Adrenal gland (tissue), 12 donors: Measurements from ENCODE around the gene ANO10. TPM values are rescaled to one million over a fixed set of nuclear protein-coding genes. Genes with fewer than 3 reads are reported as not detected.
A peak's percentile ranks its signal among the peaks of the same experiment; 100 is the strongest.
"Not testable (repeated sequence)": the region's sequence is repeated elsewhere in the genome, so short reads cannot be mapped to it uniquely, and the experiment has no call there.

Experiments
- DNase-seq, 7 donors: peaks; one replicate each; pipeline ENCODE4 v3.0.0-alpha.2; 2019 to 2020
- H3K27ac ChIP-seq, 5 donors: fragments of 200-600 bp; sonication (generic) in 4 of 5; 1 replicate in 3 of 5; 2 replicates in 2 of 5; pipeline versions ENCODE4 v1.5.1 to v1.8.0; 2016 to 2020; ENCODE audit warnings: mild to moderate bottlenecking in 1 of 5
- H3K27me3 ChIP-seq: fragments of 200-600 bp; 2 replicates; pipeline ENCODE4 v1.8.0; 2021
- H3K36me3 ChIP-seq, 2 donors: fragments of 200-600 bp; replicated peaks in 1 of 2; 1 replicate in 1 of 2; 2 replicates in 1 of 2; pipeline versions ENCODE4 v1.5.1 to v1.8.0; 2018 to 2022
- H3K4me1 ChIP-seq, 2 donors: fragments of 200-600 bp; replicated peaks in 1 of 2; 1 replicate in 1 of 2; 2 replicates in 1 of 2; pipeline versions ENCODE4 v1.5.1 to v1.8.0; 2018 to 2021
- H3K4me3 ChIP-seq, 4 donors: fragments of 200-600 bp; sonication (generic) in 3 of 4; one replicate each; pipeline ENCODE4 v1.5.1; 2016 to 2018
- H3K9me3 ChIP-seq, 3 donors: fragments of 200-600 bp; sonication (generic) in 1 of 3; replicated peaks in 1 of 3; 1 replicate in 2 of 3; 2 replicates in 1 of 3; pipeline versions ENCODE4 v1.5.1 to v1.8.0; 2016 to 2021
- POLR2A ChIP-seq, 2 donors: fragments of 450-650 bp; IDR thresholded peaks; one replicate each; pipeline ENCODE4 v1.6.1; 2017; ENCODE audit warnings: antibody characterized with exemption in 2 of 2, mild to moderate bottlenecking in 2 of 2, moderate library complexity in 1 of 2
- WGBS, 4 donors: extraction: QIAGEN DNeasy Blood & Tissue Kit in 2 of 4; methylation state at CpG; one replicate each; pipeline versions ENCODE4 v1.1.5 to v1.1.7; 2013 to 2017; 5-methylcytosine and 5-hydroxymethylcytosine counted together
- intact Hi-C, 2 donors: fragments of 100-400 bp; cut with DNase I; formaldehyde crosslinking; loops; one replicate each; pipeline versions ENCODE4 v1.14.1 to v1.15.0; 2022 to 2023
- polyA plus RNA-seq, 3 donors: library from polyadenylated mRNA; stranded (reverse); fragments of 200-250 nt in 2 of 3; fragments of 350-450 nt in 1 of 3; fragmentation: Illumina TruSeq in 1 of 3; extraction: RNeasy Lipid Tissue Mini Kit (QIAGEN cat#74804) in 1 of 3; gene quantifications; one replicate each; pipeline ENCODE4 v1.2.3, GENCODE V29; 2013 to 2014
- total RNA-seq, 9 donors: library from RNA; depleted of rRNA in 4 of 9; stranded (reverse); fragments of >200 nt in 4 of 9; fragments of 120-200 nt in 1 of 9; fragmentation: NEBNext Ultra II Directional in 1 of 9; extraction: Animal tissue kit (Norgen Biotek cat#: 25700) in 1 of 9; gene quantifications; one replicate each; pipeline versions ENCODE4 v1.1.0 to v1.2.4, GENCODE V29; 2013 to 2023
- TF ChIP-seq, protein P1 (sequence below), 6 experiments: fragments of 450-650 bp in 4 of 6; fragments of 200-600 bp in 2 of 6; sonication (generic) in 1 of 6; IDR thresholded peaks; 1 replicate in 5 of 6; 2 replicates in 1 of 6; pipeline versions ENCODE4 v1.5.1 to v1.8.0; 2016 to 2021; ENCODE audit warnings: antibody characterized with exemption in 6 of 6, mild to moderate bottlenecking in 2 of 6, moderate library complexity in 1 of 6
- donor health status: healthy with polysubstance abuse.
- donor health status: Bipolar disorder and iron deficiency.
- donor health status: DM: yes; HTN: yes; CAD: no.
- donor health status: DM: no; HTN: no; CAD: no.
- donor health status: DM: no; HTN: no; CAD: no.
- donor health status: DM: yes; HTN: yes; CAD: no.

The ANO10 gene
- total and polyA plus RNA-seq, 12 donors = 10.7 to 34.8 (median 22.0) TPM

DNA sequence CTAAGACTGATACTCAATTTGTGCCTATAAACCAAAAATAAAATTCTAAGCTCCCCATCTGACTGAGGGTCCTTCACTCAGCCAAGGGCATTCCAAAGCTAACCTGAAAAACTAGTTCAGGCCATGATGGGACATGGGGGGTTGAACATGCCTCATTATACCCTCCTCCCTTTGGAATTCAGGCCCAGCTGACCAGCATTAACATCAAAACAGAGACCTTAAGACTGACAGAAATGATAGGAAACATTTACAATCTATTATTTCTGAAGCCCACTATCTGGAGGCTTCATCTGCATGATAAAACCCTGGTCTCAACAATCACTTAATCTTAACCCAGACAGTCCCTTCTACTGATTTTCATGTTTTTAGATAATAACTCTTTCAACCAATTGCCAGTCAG lies 140.4 kb downstream of the ANO10 start:
- Histone ChIP-seq H3K9me3 (no peaks in the 10 kb centered on the region), H3K36me3 (no peaks in the 10 kb centered on the region), H3K27me3 (no peaks in the 10 kb centered on the region), H3K4me3 (no peak overlapping the region), H3K4me1 (no peaks in the 10 kb centered on the region), H3K27ac (no peak overlapping the region)
- intact Hi-C loops = no loop called here
- TF ChIP-seq POLR2A (IDR thresholded peaks at IDR 0.05) = no peak
- TF ChIP-seq, protein P1, sequence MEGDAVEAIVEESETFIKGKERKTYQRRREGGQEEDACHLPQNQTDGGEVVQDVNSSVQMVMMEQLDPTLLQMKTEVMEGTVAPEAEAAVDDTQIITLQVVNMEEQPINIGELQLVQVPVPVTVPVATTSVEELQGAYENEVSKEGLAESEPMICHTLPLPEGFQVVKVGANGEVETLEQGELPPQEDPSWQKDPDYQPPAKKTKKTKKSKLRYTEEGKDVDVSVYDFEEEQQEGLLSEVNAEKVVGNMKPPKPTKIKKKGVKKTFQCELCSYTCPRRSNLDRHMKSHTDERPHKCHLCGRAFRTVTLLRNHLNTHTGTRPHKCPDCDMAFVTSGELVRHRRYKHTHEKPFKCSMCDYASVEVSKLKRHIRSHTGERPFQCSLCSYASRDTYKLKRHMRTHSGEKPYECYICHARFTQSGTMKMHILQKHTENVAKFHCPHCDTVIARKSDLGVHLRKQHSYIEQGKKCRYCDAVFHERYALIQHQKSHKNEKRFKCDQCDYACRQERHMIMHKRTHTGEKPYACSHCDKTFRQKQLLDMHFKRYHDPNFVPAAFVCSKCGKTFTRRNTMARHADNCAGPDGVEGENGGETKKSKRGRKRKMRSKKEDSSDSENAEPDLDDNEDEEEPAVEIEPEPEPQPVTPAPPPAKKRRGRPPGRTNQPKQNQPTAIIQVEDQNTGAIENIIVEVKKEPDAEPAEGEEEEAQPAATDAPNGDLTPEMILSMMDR (IDR thresholded peaks at IDR 0.05) = no peak
- no peak for DNase-seq

DNA sequence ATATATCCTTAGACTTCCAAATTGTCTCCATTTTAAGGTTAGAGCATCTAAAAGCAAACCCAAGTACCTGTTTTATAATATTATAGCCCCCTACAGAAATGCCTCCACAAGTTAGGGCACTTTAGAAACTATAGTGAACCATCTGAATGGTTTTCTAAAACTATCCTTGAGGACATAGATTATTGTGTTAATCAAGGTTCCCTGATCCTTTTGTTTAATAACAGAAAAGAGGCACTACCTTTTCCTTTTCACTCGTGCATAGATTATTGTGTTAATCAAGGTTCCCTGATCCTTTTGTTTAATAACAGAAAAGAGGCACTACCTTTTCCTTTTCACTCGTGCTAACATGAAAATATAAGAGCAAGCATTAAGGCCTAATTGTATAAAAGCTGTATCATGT lies 143.0 kb downstream of the ANO10 start:
- H3K4me1 ChIP-seq, H3K9me3 ChIP-seq, DNase-seq, H3K36me3 ChIP-seq, intact Hi-C loops, H3K27me3 ChIP-seq, H3K4me3 ChIP-seq, H3K27ac ChIP-seq: not testable (repeated sequence)
- WGBS, 4 donors = 56 to 70% (median 68%) methylated on average over 2 of the region's 2 CpGs

DNA sequence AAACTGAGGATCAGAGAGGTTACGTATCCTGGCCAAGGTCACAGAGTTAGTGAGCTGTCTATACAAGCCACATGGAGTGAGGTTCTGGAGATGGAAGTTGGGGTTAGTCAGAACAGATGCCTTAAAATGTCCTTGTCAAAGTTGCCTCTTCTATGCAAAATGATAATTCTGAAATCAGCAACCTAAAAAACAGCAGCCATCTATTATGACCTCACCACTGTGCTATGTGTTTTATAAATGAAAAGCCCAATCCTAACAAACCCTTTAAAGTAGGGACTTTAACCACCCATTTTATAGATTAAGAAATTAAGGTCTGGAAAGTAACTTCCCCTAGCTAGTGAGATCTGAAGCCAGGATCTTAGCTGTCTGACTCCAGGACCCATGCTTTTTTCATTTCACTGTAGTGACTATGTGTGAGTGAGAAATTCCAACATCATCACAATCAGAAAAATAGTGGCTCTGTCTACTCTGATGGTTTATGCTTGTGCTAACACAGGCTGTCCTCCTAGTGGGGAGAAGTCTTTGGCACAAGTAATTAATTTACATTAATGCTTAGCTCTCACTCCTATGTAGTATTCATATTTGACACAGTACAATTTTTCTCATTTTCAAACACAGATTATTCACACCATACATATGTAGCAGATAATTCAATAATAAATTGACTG lies 143.6 kb downstream of the ANO10 start:
- no peak for DNase-seq
- Histone ChIP-seq H3K4me1 (no peaks in the 10 kb centered on the region), H3K4me3 (no peak overlapping the region), H3K36me3 (no peaks in the 10 kb centered on the region), H3K27ac (peak overlapping the region in 2 of 5 donors; percentile 28 to 39), H3K27me3 (no peaks in the 10 kb centered on the region), H3K9me3 (peaks cover 0 to 6% (median 0%) of the 10 kb centered on the region in 3 donors)
- no peak for TF ChIP-seq POLR2A (IDR thresholded peaks at IDR 0.05)
- TF ChIP-seq, protein P1 (IDR thresholded peaks at IDR 0.05) = no peak
- intact Hi-C loops = no loop called here
- 57 to 91% (median 71%) methylated on average over 1 of the region's 1 CpG for WGBS, 4 donors

DNA sequence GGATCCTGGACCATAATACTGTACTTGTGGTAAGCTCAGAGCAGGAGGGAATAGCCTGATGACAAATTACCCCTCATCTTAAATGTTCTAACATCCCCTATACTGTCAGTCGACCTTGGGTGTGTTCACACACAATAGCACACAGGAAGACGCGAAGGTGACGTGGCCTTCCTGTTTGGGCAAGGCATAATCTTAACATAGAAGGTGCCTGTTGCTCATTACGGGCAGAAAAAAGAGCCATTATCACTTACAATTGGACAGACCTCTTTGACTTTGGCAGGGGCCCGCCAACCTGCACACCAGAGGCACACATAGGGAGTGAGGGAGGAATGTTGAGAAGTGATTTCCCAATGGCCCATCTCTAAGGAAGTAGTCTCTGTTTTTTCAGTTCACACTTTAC lies 144.2 kb downstream of the ANO10 start:
- Histone ChIP-seq H3K27me3 (no peaks in the 10 kb centered on the region), H3K4me1 (no peaks in the 10 kb centered on the region), H3K36me3 (no peaks in the 10 kb centered on the region), H3K4me3 (no peak overlapping the region), H3K27ac (peak overlapping the region in 2 of 5 donors; percentile 28 to 39), H3K9me3 (peaks cover 0 to 6% (median 0%) of the 10 kb centered on the region in 3 donors)
- WGBS, 4 donors = 79 to 82% (median 80%) methylated on average over 6 of the region's 6 CpGs
- TF ChIP-seq, protein P1 (IDR thresholded peaks at IDR 0.05) = no peak
- no peak for TF ChIP-seq POLR2A (IDR thresholded peaks at IDR 0.05)
- peak in 6 of 7 donors; percentile 30 to 67 (median 34) for DNase-seq
- intact Hi-C loops = no loop called here

DNA sequence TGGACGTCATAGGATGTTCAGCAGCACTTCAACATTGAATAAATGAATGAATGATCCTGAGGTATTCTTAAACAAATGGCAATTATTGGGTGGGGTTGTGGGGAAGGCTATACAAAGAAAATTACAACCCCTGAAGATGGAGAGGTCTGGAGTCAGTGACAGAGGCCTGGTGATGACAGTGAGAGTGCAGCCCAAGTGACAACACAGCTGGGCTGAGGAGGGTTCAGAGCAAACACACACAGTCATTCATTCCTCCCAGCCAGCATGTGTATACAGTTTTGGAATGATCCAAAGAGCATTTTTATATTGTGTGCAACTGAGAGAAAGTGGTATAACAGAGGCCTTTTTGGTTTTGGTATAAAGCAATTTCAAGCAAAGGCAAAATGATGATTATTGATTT lies 148.1 kb downstream of the ANO10 start:
- WGBS, 4 donors = 90 to 97% (median 94%) methylated on average over 1 of the region's 1 CpG
- intact Hi-C loops = no loop called here
- no peaks in the 10 kb centered on the region for H3K27me3 ChIP-seq
- H3K36me3 ChIP-seq = no peaks in the 10 kb centered on the region
- no peak for TF ChIP-seq POLR2A (IDR thresholded peaks at IDR 0.05)
- TF ChIP-seq, protein P1 (IDR thresholded peaks at IDR 0.05) = no peak
- H3K9me3 ChIP-seq = peaks cover 0 to 6% (median 0%) of the 10 kb centered on the region in 3 donors
- H3K4me3 ChIP-seq = no peak overlapping the region
- no peak for DNase-seq
- no peaks in the 10 kb centered on the region for H3K4me1 ChIP-seq
- no peak overlapping the region for H3K27ac ChIP-seq
